Gastroesophageal sphincter (tissue), 3 donors: ENCODE data around the gene TMEM271.

Experiments used
- EP300 ChIP-seq: sonication (generic); formaldehyde crosslinking; IDR thresholded peaks from one replicate; pipeline ENCODE4 v1.6.1; 2017; ENCODE audit warnings: antibody characterized with exemption, mild to moderate bottlenecking
- POLR2A ChIP-seq, 2 donors: fragments of 450-650 bp; IDR thresholded peaks; one replicate each; pipeline ENCODE4 v1.6.1; 2017; ENCODE audit warnings: antibody characterized with exemption in 2 of 2, mild to moderate bottlenecking in 2 of 2, moderate library complexity in 1 of 2
- TF ChIP-seq, protein P1 (sequence below), 4 experiments: fragments of 200-600 bp in 2 of 4; fragments of 450-650 bp in 2 of 4; sonication (generic) in 1 of 4; IDR thresholded peaks; one replicate each; pipeline ENCODE4 v1.5.1; 2017 to 2019; ENCODE audit warnings: antibody characterized with exemption in 4 of 4, mild to moderate bottlenecking in 2 of 4, moderate library complexity in 2 of 4

DNA sequence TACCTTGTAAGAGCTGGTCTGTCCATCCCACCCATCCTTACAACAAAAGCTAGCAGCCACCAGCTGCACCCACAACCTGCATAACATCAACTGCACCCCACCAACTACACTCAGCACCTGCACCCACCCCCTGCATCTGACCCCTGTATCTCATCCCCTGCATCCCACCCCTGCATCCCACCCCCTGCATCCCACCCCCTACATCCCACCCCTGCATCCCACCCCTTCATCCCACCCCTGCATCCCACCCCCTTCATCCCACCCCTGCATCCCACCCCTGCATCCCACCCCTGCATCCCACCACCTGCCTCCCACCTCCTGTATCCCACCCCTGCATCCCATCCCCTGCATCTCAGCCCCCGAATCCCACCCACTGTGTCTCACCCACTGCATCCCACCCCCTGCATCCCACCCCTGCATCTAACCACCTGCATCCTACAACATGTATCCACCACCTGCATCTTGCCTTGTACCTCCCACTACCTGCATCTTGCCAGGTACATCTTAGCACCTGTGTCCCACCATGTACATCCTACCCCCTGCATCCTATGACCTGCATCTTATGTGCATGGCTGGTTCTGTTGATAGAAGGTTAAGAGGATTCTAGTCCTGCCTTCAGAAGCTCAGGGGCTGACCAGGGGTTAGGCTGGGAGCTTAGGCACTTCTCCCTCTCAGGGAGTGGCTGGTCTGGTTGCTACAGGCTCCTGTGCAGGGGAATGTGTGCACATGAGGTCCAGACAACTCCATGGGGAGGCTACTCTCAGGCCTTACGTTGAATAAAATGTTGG lies 9.4 kb downstream of the TMEM271 start:
- TF ChIP-seq POLR2A (IDR thresholded peaks at IDR 0.05) (no peak), EP300 (no peak)
- TF ChIP-seq, protein P1, sequence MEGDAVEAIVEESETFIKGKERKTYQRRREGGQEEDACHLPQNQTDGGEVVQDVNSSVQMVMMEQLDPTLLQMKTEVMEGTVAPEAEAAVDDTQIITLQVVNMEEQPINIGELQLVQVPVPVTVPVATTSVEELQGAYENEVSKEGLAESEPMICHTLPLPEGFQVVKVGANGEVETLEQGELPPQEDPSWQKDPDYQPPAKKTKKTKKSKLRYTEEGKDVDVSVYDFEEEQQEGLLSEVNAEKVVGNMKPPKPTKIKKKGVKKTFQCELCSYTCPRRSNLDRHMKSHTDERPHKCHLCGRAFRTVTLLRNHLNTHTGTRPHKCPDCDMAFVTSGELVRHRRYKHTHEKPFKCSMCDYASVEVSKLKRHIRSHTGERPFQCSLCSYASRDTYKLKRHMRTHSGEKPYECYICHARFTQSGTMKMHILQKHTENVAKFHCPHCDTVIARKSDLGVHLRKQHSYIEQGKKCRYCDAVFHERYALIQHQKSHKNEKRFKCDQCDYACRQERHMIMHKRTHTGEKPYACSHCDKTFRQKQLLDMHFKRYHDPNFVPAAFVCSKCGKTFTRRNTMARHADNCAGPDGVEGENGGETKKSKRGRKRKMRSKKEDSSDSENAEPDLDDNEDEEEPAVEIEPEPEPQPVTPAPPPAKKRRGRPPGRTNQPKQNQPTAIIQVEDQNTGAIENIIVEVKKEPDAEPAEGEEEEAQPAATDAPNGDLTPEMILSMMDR (IDR thresholded peaks at IDR 0.05): no peak
